ENCODE measurements around the gene NTM. TPM values are rescaled to one million over a fixed set of nuclear protein-coding genes. Genes with fewer than 3 reads are reported as not detected.

Gene NTM
- polyA plus RNA-seq, 1 experiment, result 33.6 TPM

GRCh38 chr11:131745405-131745804 is 375.0 kb downstream of the NTM start:
- no peaks in the 10 kb centered on the region for H3K27me3 ChIP-seq (ENCODE audit: control insufficient read depth, insufficient read depth, low read length)
- ChIA-PET CTCF (interaction anchor here (4.1 to 5.8 kb wide), 3 partner anchors 11 to 381 kb away, joined by 30 to 41 read pairs (median 32); no protein-coding TSS in a partner anchor), POLR2A (no interaction called here)
- H3K4me3 ChIP-seq (ENCODE audit: low read depth, low read length), result no peak overlapping the region
- no peak for DNase-seq (ENCODE audit: low read depth)
- TF ChIP-seq, protein P1, sequence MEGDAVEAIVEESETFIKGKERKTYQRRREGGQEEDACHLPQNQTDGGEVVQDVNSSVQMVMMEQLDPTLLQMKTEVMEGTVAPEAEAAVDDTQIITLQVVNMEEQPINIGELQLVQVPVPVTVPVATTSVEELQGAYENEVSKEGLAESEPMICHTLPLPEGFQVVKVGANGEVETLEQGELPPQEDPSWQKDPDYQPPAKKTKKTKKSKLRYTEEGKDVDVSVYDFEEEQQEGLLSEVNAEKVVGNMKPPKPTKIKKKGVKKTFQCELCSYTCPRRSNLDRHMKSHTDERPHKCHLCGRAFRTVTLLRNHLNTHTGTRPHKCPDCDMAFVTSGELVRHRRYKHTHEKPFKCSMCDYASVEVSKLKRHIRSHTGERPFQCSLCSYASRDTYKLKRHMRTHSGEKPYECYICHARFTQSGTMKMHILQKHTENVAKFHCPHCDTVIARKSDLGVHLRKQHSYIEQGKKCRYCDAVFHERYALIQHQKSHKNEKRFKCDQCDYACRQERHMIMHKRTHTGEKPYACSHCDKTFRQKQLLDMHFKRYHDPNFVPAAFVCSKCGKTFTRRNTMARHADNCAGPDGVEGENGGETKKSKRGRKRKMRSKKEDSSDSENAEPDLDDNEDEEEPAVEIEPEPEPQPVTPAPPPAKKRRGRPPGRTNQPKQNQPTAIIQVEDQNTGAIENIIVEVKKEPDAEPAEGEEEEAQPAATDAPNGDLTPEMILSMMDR (IDR thresholded peaks at IDR 0.05; ENCODE audit: insufficient read depth, low read depth, low read length), result no peak
- H3K36me3 ChIP-seq (ENCODE audit: control insufficient read depth, insufficient read depth, low read length), result no peaks in the 10 kb centered on the region

DNA sequence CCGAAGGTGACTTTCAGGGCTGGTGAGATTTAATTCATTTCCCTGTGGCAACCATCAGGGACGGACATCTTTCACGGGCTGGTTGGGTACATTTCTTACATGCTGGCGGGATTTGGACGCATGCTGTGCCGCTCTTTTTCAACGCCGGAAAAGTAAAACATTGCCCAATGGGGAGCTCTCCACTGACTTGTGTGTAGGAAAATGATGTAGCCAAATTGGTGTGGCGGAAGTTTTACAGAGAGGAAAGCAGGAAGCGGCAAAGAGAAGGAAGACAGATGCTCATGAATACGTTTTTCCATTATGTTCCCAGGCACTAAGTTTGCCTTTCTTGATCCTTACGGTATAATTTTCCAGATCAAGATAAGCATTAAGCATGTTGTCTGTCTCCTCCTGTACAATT is 375.8 kb downstream of the NTM start:
- CTCF ChIA-PET, result interaction anchor here (0.6 to 5.8 kb wide), 5 partner anchors 11 to 381 kb away, joined by 4 to 46 read pairs (median 32); no protein-coding TSS in a partner anchor
- POLR2A ChIA-PET, result no interaction called here
- TF ChIP-seq, protein P1 (IDR thresholded peaks at IDR 0.05; ENCODE audit: insufficient read depth, low read depth, low read length), result no peak
- Histone ChIP-seq H3K36me3 (ENCODE audit: control insufficient read depth, insufficient read depth, low read length) (no peaks in the 10 kb centered on the region), H3K27me3 (ENCODE audit: control insufficient read depth, insufficient read depth, low read length) (no peaks in the 10 kb centered on the region), H3K4me3 (ENCODE audit: low read depth, low read length) (no peak overlapping the region)
- DNase-seq (ENCODE audit: low read depth), result no peak

DNA sequence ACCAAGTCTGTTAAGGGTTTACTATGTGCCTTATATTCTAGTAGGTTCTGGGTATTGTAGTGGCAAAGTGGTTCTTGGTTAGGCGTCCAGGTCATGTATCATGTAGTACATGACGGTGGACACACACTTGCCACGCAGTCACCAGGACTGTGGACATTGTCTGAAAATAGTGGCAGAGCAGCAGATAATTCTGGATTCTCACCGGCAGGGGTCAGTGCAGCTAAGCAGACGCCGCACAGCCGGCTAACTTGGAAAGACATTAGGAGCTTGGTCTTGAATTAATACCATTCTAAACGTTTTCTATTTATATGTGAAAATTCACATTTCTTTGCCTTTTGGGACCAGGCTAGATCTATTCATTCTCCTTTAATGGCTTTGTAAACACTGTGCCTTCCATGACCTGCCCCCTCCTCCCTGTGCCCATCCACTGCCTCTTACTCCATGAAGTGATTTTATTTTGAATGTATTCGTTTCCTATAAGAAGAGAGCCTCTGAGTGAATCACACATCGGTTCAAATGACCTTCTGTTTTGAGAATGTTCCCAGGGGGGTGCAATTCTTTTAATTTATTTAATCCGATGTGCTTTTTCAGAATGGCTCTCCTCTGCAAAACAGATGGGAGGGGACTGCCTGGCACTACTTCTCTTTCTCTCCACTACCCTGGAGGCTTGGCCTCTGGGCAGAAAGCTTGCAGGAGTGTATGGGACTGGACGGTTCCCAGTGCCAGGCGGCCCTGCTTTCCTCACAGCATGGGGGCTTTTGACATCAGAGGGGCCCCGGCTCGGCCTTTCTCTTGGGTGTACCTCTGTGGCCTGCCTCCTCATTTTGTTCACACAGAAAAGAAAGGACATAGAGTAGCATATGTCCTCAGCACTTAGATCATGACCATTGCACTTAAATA is 378.0 kb downstream of the NTM start:
- ChIA-PET CTCF (interaction anchor here (0.6 to 5.8 kb wide), 43 partner anchors 8 to 1316 kb away, joined by 3 to 46 read pairs (median 4); no protein-coding TSS in a partner anchor), POLR2A (interaction anchor here (0.6 kb wide), 2 partner anchors 352 to 782 kb away, joined by 3 read pairs; no protein-coding TSS in a partner anchor)
- no peak overlapping the region for H3K4me3 ChIP-seq (ENCODE audit: low read depth, low read length)
- no peak for DNase-seq (ENCODE audit: low read depth)
- TF ChIP-seq, protein P1 (IDR thresholded peaks at IDR 0.05; ENCODE audit: insufficient read depth, low read depth, low read length), result peak; percentile 89
- no peaks in the 10 kb centered on the region for H3K36me3 ChIP-seq (ENCODE audit: control insufficient read depth, insufficient read depth, low read length)
- H3K27me3 ChIP-seq (ENCODE audit: control insufficient read depth, insufficient read depth, low read length), result no peaks in the 10 kb centered on the region

GRCh38 chr11:131749101-131749500 is 378.7 kb downstream of the NTM start:
- no peak overlapping the region for H3K4me3 ChIP-seq (ENCODE audit: low read depth, low read length)
- ChIA-PET CTCF (interaction anchor here (0.6 to 5.8 kb wide), 21 partner anchors 8 to 1315 kb away, joined by 3 to 46 read pairs (median 13); no protein-coding TSS in a partner anchor), POLR2A (no interaction called here)
- H3K36me3 ChIP-seq (ENCODE audit: control insufficient read depth, insufficient read depth, low read length), result no peaks in the 10 kb centered on the region
- TF ChIP-seq, protein P1 (IDR thresholded peaks at IDR 0.05; ENCODE audit: insufficient read depth, low read depth, low read length), result no peak
- no peaks in the 10 kb centered on the region for H3K27me3 ChIP-seq (ENCODE audit: control insufficient read depth, insufficient read depth, low read length)
- DNase-seq (ENCODE audit: low read depth), result peak; percentile 87

DNA sequence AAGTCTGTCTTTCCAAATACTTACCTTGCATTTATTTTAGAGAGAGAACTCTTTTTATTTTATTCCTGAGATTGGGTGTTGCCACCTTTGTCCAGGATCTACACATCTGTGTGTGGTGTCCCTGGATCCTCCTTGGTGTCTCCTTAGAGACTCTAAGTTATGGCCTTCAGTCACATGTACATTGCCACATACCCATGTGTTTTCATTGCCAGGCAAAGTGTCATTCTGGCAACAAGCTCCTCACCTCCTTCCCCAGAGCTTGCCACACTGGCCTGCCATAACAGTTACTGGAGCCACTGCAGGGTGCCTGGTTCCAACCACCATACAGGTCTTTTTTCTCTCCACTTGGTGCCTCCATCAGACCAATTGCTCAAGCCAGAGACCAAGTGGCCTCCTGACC is 379.7 kb downstream of the NTM start:
- Histone ChIP-seq H3K27me3 (ENCODE audit: control insufficient read depth, insufficient read depth, low read length) (no peaks in the 10 kb centered on the region), H3K36me3 (ENCODE audit: control insufficient read depth, insufficient read depth, low read length) (no peaks in the 10 kb centered on the region), H3K4me3 (ENCODE audit: low read depth, low read length) (no peak overlapping the region)
- TF ChIP-seq, protein P1 (IDR thresholded peaks at IDR 0.05; ENCODE audit: insufficient read depth, low read depth, low read length), result no peak
- ChIA-PET CTCF (interaction anchor here (0.7 to 5.8 kb wide), 4 partner anchors 162 to 1329 kb away, joined by 3 to 46 read pairs (median 22); no protein-coding TSS in a partner anchor), POLR2A (no interaction called here)
- DNase-seq (ENCODE audit: low read depth), result no peak

Measured in BJ (cell line).